ENCODE data around the gene KRT25.

- TF ChIP-seq HDAC2 (IDR thresholded peaks at IDR 0.05; ENCODE audit: borderline replicate concordance in 1 of 2, low read depth in 2 of 2, low read length in 2 of 2) (no peak), POLR2AphosphoS5 (IDR thresholded peaks at IDR 0.05; ENCODE audit: low read depth, low read length) (no peak), EP300 (IDR thresholded peaks at IDR 0.05; ENCODE audit: borderline replicate concordance in 1 of 2, low read depth in 2 of 2, low read length in 2 of 2) (no peak), JUND (IDR thresholded peaks at IDR 0.05; ENCODE audit: low read length) (no peak), EZH2 (IDR thresholded peaks at IDR 0.05; ENCODE audit: low read depth, low read length, severe bottlenecking) (no peak), CBX8 (IDR thresholded peaks at IDR 0.05; ENCODE audit: borderline replicate concordance, low read depth, low read length) (no peak), MAFK (IDR thresholded peaks at IDR 0.05; ENCODE audit: low read depth, low read length) (no peak), RFX5 (IDR thresholded peaks at IDR 0.05; ENCODE audit: borderline replicate concordance, low read depth, low read length) (no peak), SRF (IDR thresholded peaks at IDR 0.05; ENCODE audit: low read depth, low read length) (no peak), RXRA (IDR thresholded peaks at IDR 0.05; ENCODE audit: insufficient read depth, low read depth, low read length) (no peak), NRF1 (IDR thresholded peaks at IDR 0.05; ENCODE audit: low read depth, low read length) (no peak), CTCF (IDR thresholded peaks at IDR 0.05; ENCODE audit: control extremely low read depth in 1 of 3, insufficient read depth in 1 of 3, low read depth in 1 of 3, low read length in 3 of 3) (no peak), POLR2A (IDR thresholded peaks at IDR 0.05; ENCODE audit: control extremely low read depth in 1 of 2, low read depth in 2 of 2, low read length in 2 of 2) (no peak), FOSL1 (IDR thresholded peaks at IDR 0.05; ENCODE audit: insufficient read depth, low read depth, low read length) (no peak)
Observed at GRCh38 chr17:40765657-40766056, 10.5 kb upstream of the KRT25 start.
